DMS 273 treated with DMSO at 0.1 percent for 48 hours (cell line): ENCODE results near the gene ARHGAP11A.

Experiments
- DNase-seq: peaks from one replicate; lab custom pipeline; 2025; lab: John Stamatoyannopoulos, UW

ARHGAP11A gene

DNA sequence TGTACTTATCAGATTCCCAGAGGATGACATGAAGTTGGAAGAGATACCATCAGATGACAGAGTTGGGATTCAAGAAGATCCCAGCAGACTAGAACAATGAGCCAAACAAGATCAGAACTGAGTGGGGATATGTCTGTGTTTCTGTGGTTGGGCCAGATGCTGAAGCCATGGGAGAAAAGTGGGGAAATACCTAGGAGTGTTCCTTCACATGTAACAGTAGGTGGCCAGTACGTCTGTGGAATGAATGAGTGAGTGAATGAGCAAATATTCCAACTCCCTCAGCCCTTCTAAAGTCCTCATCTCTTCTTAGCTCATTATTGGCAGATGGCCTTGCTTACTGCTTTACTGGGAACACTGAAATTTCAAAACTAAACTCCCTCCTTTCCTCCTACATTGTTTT lies 70.3 kb downstream of the ARHGAP11A start:
- no peak for DNase-seq

DNA sequence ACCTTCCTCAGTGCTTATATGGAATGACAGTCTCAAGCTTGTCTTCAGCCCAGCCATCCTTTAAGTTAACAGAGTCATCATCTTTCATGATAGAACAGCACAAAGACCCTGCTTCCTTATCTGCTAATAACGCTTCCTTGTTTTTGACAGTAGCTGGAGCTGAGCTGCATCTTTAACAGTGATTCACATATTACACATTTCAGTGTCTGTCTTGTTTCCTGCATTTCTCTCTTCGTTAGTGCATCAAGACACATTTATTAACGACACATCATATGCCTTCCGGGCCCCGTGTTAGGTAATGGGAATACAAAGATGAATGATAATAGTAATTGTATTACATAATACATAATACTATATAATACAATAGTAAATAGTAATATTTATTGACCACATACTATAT lies 72.3 kb downstream of the ARHGAP11A start:
- DNase-seq = no peak

DNA sequence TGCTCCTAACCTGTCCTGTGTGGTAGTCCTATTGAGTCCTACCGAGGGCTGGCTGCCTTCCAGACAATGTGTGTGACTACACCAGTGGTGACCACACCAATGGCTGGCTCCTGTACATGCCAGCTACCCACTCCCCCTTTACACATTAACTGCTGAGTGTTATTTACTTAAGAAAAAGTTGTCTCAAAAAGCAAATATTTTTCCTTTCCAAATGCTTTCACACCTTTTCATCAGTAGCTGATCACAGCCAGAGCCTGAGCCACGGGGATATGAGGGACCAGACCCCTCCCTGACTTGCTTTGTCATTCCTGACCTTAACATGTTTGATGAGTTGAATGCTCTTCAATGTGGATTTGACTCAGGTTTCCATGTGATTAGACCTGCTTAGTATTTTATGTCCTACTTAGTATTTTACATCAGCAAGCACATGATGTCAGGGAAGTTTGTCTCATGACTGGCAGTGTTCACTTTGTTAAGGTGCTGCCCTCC lies 72.9 kb downstream of the ARHGAP11A start:
- no peak for DNase-seq
